ENCODE data around the gene TOX3. TPM values are rescaled to one million over a fixed set of nuclear protein-coding genes. Genes with fewer than 3 reads are reported as not detected.
A peak's percentile ranks its signal among the peaks of the same experiment; 100 is the strongest.

The TOX3 gene
- total and polyA plus RNA-seq, 2 of the 13 experiments (the other 11 are each of a cell fraction or from before 2014, with no cell fraction given) = 14.5 to 98.6 TPM

- no peak; the same call in 1 of the 2 replicates for TF ChIP-seq ZBTB43 (CRISPR knock-in tag; conservative IDR thresholded peaks at IDR 0.05)
- TF ChIP-seq SNAPC2 (CRISPR knock-in tag; IDR thresholded peaks at IDR 0.05) = peak; percentile 91; the same call in 1 of the 2 replicates
- no peak for TF ChIP-seq KLF9 (CRISPR knock-in tag; IDR thresholded peaks at IDR 0.05; ENCODE audit: low read depth)
- peak; percentile 71; the same call in 1 of the 2 replicates for TF ChIP-seq ZNF772 (CRISPR knock-in tag; IDR thresholded peaks at IDR 0.05)
- TF ChIP-seq ZNF441 (CRISPR knock-in tag; IDR thresholded peaks at IDR 0.05; ENCODE audit: borderline replicate concordance) = no peak
- no peak for TF ChIP-seq ZUFSP (CRISPR knock-in tag; IDR thresholded peaks at IDR 0.05; ENCODE audit: borderline replicate concordance)
- no peak for TF ChIP-seq ZNF615 (CRISPR knock-in tag; IDR thresholded peaks at IDR 0.05; ENCODE audit: borderline replicate concordance)
- no peak for TF ChIP-seq NCOA5 (CRISPR knock-in tag; IDR thresholded peaks at IDR 0.05)
- no peak for TF ChIP-seq ZNF232 (CRISPR knock-in tag; IDR thresholded peaks at IDR 0.05; ENCODE audit: borderline replicate concordance)
- TF ChIP-seq, protein P1, sequence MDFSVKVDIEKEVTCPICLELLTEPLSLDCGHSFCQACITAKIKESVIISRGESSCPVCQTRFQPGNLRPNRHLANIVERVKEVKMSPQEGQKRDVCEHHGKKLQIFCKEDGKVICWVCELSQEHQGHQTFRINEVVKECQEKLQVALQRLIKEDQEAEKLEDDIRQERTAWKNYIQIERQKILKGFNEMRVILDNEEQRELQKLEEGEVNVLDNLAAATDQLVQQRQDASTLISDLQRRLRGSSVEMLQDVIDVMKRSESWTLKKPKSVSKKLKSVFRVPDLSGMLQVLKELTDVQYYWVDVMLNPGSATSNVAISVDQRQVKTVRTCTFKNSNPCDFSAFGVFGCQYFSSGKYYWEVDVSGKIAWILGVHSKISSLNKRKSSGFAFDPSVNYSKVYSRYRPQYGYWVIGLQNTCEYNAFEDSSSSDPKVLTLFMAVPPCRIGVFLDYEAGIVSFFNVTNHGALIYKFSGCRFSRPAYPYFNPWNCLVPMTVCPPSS (IDR thresholded peaks at IDR 0.05) = no peak
- TF ChIP-seq TOE1 (CRISPR knock-in tag; IDR thresholded peaks at IDR 0.05) = 0 out of 2 replicates have a peak, but pooled peaks have one; percentile 61
- TF ChIP-seq, protein P2, sequence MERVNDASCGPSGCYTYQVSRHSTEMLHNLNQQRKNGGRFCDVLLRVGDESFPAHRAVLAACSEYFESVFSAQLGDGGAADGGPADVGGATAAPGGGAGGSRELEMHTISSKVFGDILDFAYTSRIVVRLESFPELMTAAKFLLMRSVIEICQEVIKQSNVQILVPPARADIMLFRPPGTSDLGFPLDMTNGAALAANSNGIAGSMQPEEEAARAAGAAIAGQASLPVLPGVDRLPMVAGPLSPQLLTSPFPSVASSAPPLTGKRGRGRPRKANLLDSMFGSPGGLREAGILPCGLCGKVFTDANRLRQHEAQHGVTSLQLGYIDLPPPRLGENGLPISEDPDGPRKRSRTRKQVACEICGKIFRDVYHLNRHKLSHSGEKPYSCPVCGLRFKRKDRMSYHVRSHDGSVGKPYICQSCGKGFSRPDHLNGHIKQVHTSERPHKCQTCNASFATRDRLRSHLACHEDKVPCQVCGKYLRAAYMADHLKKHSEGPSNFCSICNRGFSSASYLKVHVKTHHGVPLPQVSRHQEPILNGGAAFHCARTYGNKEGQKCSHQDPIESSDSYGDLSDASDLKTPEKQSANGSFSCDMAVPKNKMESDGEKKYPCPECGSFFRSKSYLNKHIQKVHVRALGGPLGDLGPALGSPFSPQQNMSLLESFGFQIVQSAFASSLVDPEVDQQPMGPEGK (CRISPR knock-in tag; IDR thresholded peaks at IDR 0.05) = peak; percentile 73
- TF ChIP-seq RARG (CRISPR knock-in tag; IDR thresholded peaks at IDR 0.05; ENCODE audit: low read depth) = no peak
- TF ChIP-seq TFDP2 (CRISPR knock-in tag; IDR thresholded peaks at IDR 0.05) = peak; percentile 57; the same call in 1 of the 2 replicates
- TF ChIP-seq ZBTB1 (CRISPR knock-in tag; IDR thresholded peaks at IDR 0.05; ENCODE audit: borderline replicate concordance) = no peak
- no peak for TF ChIP-seq IRF1 (CRISPR knock-in tag; IDR thresholded peaks at IDR 0.05; ENCODE audit: low read depth)
- no peak for TF ChIP-seq CBX5 (CRISPR knock-in tag; IDR thresholded peaks at IDR 0.05; ENCODE audit: borderline replicate concordance)
- TF ChIP-seq HCFC1 (IDR thresholded peaks at IDR 0.05; ENCODE audit: low read depth, low read length) = no peak
- no peak for TF ChIP-seq ZNF343 (CRISPR knock-in tag; IDR thresholded peaks at IDR 0.05)
- TF ChIP-seq STAG1 (CRISPR knock-in tag; IDR thresholded peaks at IDR 0.05) = peak; percentile 47
- TF ChIP-seq RNF2 (conservative IDR thresholded peaks at IDR 0.05; ENCODE audit: low read depth) = no peak
Measured at GRCh38 chr16:52496051-52496876, 50.7 kb downstream of the TOX3 start (continued).
